ENCODE results near the gene SPTAN1.

- TF ChIP-seq FOSB (CRISPR knock-in tag; IDR thresholded peaks at IDR 0.05): no peak
- no peak for TF ChIP-seq HEYL (CRISPR knock-in tag; IDR thresholded peaks at IDR 0.05)
- TF ChIP-seq RNF2 (IDR thresholded peaks at IDR 0.05; ENCODE audit: borderline replicate concordance, low read depth): no peak
- TF ChIP-seq, protein P1, sequence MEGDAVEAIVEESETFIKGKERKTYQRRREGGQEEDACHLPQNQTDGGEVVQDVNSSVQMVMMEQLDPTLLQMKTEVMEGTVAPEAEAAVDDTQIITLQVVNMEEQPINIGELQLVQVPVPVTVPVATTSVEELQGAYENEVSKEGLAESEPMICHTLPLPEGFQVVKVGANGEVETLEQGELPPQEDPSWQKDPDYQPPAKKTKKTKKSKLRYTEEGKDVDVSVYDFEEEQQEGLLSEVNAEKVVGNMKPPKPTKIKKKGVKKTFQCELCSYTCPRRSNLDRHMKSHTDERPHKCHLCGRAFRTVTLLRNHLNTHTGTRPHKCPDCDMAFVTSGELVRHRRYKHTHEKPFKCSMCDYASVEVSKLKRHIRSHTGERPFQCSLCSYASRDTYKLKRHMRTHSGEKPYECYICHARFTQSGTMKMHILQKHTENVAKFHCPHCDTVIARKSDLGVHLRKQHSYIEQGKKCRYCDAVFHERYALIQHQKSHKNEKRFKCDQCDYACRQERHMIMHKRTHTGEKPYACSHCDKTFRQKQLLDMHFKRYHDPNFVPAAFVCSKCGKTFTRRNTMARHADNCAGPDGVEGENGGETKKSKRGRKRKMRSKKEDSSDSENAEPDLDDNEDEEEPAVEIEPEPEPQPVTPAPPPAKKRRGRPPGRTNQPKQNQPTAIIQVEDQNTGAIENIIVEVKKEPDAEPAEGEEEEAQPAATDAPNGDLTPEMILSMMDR (IDR thresholded peaks at IDR 0.05): no peak
- no peak for TF ChIP-seq POLR2A (IDR thresholded peaks at IDR 0.05; ENCODE audit: low read length)
- TF ChIP-seq PHF8 (IDR thresholded peaks at IDR 0.05; ENCODE audit: borderline replicate concordance, low read depth): no peak
- TF ChIP-seq NFE2L2 (conservative IDR thresholded peaks at IDR 0.05; ENCODE audit: low read length): no peak
- TF ChIP-seq, protein P2, sequence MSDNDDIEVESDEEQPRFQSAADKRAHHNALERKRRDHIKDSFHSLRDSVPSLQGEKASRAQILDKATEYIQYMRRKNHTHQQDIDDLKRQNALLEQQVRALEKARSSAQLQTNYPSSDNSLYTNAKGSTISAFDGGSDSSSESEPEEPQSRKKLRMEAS (IDR thresholded peaks at IDR 0.05): no peak
- no peak for TF ChIP-seq SMC3 (IDR thresholded peaks at IDR 0.05)
- no peak for TF ChIP-seq EP300 (IDR thresholded peaks at IDR 0.05)
- no peak for TF ChIP-seq MYC (IDR thresholded peaks at IDR 0.05; ENCODE audit: borderline replicate concordance, low read length)
Measured at GRCh38 chr9:128556276-128556675, 3.9 kb downstream of the SPTAN1 start.

All from A549 (cell line).